Stomach smooth muscle (tissue), 2 donors: ENCODE measurements around the gene STH.

Experiments
- H3K27ac ChIP-seq: one replicate; pipeline ENCODE4 v1.7.0; 2013; ENCODE audit warnings: mild to moderate bottlenecking, low read length, inconsistent platforms
- H3K27me3 ChIP-seq, 2 donors: one replicate each; pipeline ENCODE4 v1.7.0; 2013; ENCODE audit warnings: low read length in 2 of 2; ENCODE audit not compliant: insufficient read depth in 2 of 2, control insufficient read depth in 1 of 2
- H3K36me3 ChIP-seq, 2 donors: one replicate each; pipeline ENCODE4 v1.7.0; 2013; ENCODE audit warnings: low read length in 2 of 2; ENCODE audit not compliant: control insufficient read depth in 2 of 2, insufficient read depth in 2 of 2
- H3K4me1 ChIP-seq: one replicate; pipeline ENCODE4 v1.7.0; 2013; ENCODE audit warnings: low read length; ENCODE audit not compliant: control insufficient read depth, insufficient read depth
- H3K4me3 ChIP-seq, 2 donors: one replicate each; pipeline ENCODE4 v1.7.0; 2013; ENCODE audit warnings: low read length in 2 of 2
- H3K9ac ChIP-seq, 2 donors: one replicate each; pipeline ENCODE4 v1.7.0; 2013; ENCODE audit warnings: low read length in 2 of 2, mild to moderate bottlenecking in 1 of 2
- H3K9me3 ChIP-seq, 2 donors: one replicate each; pipeline ENCODE4 v1.7.0; 2013; ENCODE audit warnings: low read length in 2 of 2; ENCODE audit not compliant: control insufficient read depth in 2 of 2
- donor health status: healthy.
- donor health status: Pancreatic carcinoma.

STH gene

GRCh38 chr17:46035112-46035818 is 36.2 kb downstream of the STH start:
- Histone ChIP-seq H3K36me3 (peaks cover 75 to 83% of the 10 kb centered on the region in 2 donors), H3K4me1 (no peaks in the 10 kb centered on the region), H3K9ac (no peak overlapping the region), H3K4me3 (no peak overlapping the region), H3K27ac (no peak overlapping the region), H3K27me3 (no peaks in the 10 kb centered on the region), H3K9me3 (no peaks in the 10 kb centered on the region)

- Histone ChIP-seq H3K9me3 (no peaks in the 10 kb centered on the region), H3K36me3 (peaks cover 63 to 71% of the 10 kb centered on the region in 2 donors), H3K9ac (no peak overlapping the region), H3K27ac (no peak overlapping the region), H3K27me3 (no peaks in the 10 kb centered on the region), H3K4me1 (no peaks in the 10 kb centered on the region), H3K4me3 (no peak overlapping the region)
Observed at GRCh38 chr17:46036491-46036890, 37.4 kb downstream of the STH start.

DNA sequence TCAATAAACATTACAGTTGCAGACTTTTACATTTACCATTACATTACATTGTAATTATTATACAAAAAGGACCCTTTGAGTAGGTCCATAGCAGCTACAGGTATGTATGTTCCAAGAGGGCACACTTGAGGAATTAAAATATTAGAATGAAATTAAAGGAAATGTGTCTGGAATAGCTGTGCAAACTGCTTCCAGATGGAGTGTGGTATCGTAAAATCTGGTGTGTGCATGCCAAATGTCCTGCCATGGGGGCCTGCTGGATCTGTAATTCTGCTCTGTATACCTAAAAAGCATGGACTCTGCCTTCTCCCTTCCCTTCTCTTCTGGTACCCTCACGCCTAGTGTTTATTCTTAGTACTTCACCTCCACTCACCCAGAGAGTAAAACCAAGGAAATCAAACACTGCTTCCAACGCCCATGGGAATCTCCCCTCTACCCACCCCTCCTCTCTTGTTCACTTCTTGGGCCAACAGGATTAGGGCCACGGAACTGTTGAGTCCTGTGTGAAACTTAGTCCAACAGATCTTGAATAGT is 38.7 kb downstream of the STH start:
- no peaks in the 10 kb centered on the region for H3K4me1 ChIP-seq
- no peak overlapping the region for H3K4me3 ChIP-seq
- H3K27me3 ChIP-seq, result no peaks in the 10 kb centered on the region
- no peaks in the 10 kb centered on the region for H3K9me3 ChIP-seq
- no peak overlapping the region for H3K27ac ChIP-seq
- H3K9ac ChIP-seq, result no peak overlapping the region
- peaks cover 50 to 60% of the 10 kb centered on the region in 2 donors for H3K36me3 ChIP-seq

GRCh38 chr17:46038414-46038813 is 39.4 kb downstream of the STH start:
- H3K4me3 ChIP-seq, result no peak overlapping the region
- no peak overlapping the region for H3K9ac ChIP-seq
- no peak overlapping the region for H3K27ac ChIP-seq
- no peaks in the 10 kb centered on the region for H3K4me1 ChIP-seq
- peaks cover 44 to 53% of the 10 kb centered on the region in 2 donors for H3K36me3 ChIP-seq
- no peaks in the 10 kb centered on the region for H3K27me3 ChIP-seq
- H3K9me3 ChIP-seq, result no peaks in the 10 kb centered on the region

DNA sequence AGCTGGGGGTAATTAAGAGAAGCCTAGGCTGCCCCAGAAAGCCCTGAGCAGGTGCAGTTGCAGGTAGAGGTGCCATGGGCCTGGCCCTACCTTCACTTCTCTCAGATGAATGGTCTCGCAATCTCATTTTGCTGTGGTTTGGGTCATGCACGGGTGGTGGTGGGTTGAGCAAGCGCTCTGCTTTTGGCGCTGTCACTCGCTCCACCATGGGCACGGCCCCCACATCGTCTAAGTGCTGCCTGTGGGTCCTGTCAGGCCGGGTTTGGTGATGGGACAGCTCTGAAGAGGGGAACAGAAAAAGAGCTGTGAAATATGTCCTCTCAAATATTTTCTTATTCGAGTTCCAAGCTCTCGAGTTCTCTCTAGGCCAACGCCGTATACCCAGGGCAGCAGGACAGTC is 39.9 kb downstream of the STH start:
- no peak overlapping the region for H3K4me3 ChIP-seq
- H3K27ac ChIP-seq, result no peak overlapping the region
- no peaks in the 10 kb centered on the region for H3K9me3 ChIP-seq
- H3K9ac ChIP-seq, result no peak overlapping the region
- H3K27me3 ChIP-seq, result no peaks in the 10 kb centered on the region
- H3K4me1 ChIP-seq, result peaks cover 2% of the 10 kb centered on the region
- peaks cover 39 to 48% of the 10 kb centered on the region in 2 donors for H3K36me3 ChIP-seq

DNA sequence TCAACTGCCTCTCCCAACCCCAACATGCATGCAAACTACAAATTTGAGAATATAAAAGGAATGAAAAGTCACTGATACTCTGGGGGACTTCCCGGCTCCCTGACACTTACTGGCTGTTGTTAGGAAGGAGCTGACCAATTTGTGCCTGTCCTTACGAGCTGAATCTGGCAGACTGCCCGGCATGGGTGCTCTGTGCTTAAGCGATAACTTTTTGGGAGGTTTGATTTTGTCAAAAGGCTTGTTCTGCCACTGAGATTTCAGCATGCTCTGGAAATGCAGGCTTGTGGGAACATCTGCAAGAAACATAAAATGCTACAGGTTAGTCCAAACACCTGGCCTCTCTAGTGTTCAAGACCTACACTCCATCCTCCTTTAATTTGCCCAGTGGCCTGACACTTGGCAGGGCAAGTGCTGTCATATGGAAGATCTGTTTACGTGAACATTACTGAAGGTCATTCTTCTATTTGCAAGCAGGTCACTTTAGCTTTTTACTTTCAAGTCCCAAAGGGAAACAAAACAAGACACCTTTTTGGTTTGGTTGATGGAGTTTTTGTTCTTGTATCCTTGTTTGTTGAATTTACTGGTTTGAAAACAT is 40.6 kb downstream of the STH start:
- Histone ChIP-seq H3K4me3 (no peak overlapping the region), H3K9me3 (no peaks in the 10 kb centered on the region), H3K27me3 (no peaks in the 10 kb centered on the region), H3K27ac (no peak overlapping the region), H3K4me1 (peaks cover 5% of the 10 kb centered on the region), H3K36me3 (peaks cover 31 to 41% of the 10 kb centered on the region in 2 donors), H3K9ac (no peak overlapping the region)

- no peaks in the 10 kb centered on the region for H3K9me3 ChIP-seq
- H3K27ac ChIP-seq, result no peak overlapping the region
- H3K27me3 ChIP-seq, result no peaks in the 10 kb centered on the region
- no peak overlapping the region for H3K9ac ChIP-seq
- H3K36me3 ChIP-seq, result peaks cover 24 to 38% of the 10 kb centered on the region in 2 donors
- H3K4me1 ChIP-seq, result peaks cover 9% of the 10 kb centered on the region
- no peak overlapping the region for H3K4me3 ChIP-seq
Observed at GRCh38 chr17:46042246-46042645, 43.2 kb downstream of the STH start.

DNA sequence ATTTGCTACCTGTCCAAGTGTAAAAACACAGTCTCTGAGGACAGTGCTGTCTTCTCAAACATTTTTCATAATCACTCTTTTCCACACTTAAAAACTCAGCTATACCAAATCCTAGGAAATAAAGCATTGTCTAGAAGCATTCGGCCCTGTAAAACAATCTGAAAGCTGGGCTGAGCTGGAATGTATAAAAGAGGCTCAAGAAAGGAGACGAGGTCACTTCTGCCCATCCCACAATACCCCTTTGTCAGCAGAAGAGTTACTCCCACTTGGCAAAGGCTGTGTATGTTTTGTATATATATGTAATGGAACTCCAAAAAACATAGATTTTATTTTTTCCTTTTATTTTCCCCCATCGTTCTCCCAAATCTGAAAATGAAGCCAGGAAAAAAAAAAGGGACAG is 43.9 kb downstream of the STH start:
- Histone ChIP-seq H3K4me1 (peaks cover 9% of the 10 kb centered on the region), H3K27me3 (no peaks in the 10 kb centered on the region), H3K9ac (no peak overlapping the region), H3K4me3 (no peak overlapping the region), H3K36me3 (peaks cover 18 to 37% of the 10 kb centered on the region in 2 donors), H3K9me3 (no peaks in the 10 kb centered on the region), H3K27ac (no peak overlapping the region)

DNA sequence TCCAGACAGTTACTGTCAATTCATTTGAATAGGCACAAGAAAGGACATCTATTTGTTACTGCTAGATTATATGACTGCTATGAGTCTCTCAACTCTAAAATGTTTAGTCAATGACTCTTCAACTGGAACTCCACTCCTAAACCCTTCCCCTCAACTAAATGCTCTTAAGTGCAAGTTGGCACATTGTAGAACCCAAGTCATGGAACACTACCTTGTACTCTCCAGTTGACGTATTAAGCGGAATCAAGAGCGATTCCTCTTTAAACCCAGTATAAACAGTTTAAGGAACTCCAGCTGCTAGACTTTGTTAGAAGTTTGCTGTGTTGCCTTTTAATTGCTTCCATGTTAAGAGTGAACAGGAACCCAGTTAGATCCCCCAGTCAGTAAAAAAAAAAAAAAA is 44.6 kb downstream of the STH start:
- Histone ChIP-seq H3K4me1 (peaks cover 9% of the 10 kb centered on the region), H3K27ac (no peak overlapping the region), H3K27me3 (no peaks in the 10 kb centered on the region), H3K4me3 (no peak overlapping the region), H3K9me3 (no peaks in the 10 kb centered on the region), H3K36me3 (peaks cover 11 to 32% of the 10 kb centered on the region in 2 donors), H3K9ac (no peak overlapping the region)

GRCh38 chr17:46044286-46044928 is 45.4 kb downstream of the STH start:
- Histone ChIP-seq H3K9me3 (no peaks in the 10 kb centered on the region), H3K9ac (peak overlapping the region in 1 of 2 donors; percentile 40), H3K4me1 (peaks cover 9% of the 10 kb centered on the region), H3K36me3 (peaks cover 9 to 28% of the 10 kb centered on the region in 2 donors), H3K27ac (peak overlapping the region; percentile 32), H3K4me3 (peak overlapping the region in 1 of 2 donors; percentile 0), H3K27me3 (no peaks in the 10 kb centered on the region)
